ENCODE results near the gene GMEB2.
"Not testable (repeated sequence)": the region's sequence is repeated elsewhere in the genome, so short reads cannot be mapped to it uniquely, and the experiment has no call there.

GMEB2 gene

GRCh38 chr20:63626424-63627128, at the start of gene GMEB2:
Gene GMEB2, minus strand, starts transcription at chr20:63627101. Its CDS starts 7,704 bp downstream, at chr20:63619397.
- no peak for DNase-seq (ENCODE audit: low read depth)

GRCh38 chr20:63675681-63676368, 48.9 kb upstream of the GMEB2 start:
- no peak for DNase-seq (ENCODE audit: low read depth)

- no peak for DNase-seq (ENCODE audit: low read depth)
Observed at GRCh38 chr20:63673951-63674350, 47.0 kb upstream of the GMEB2 start.

GRCh38 chr20:63672666-63673065, 45.8 kb upstream of the GMEB2 start:
- no peak for DNase-seq (ENCODE audit: low read depth)

- not testable (repeated sequence) for DNase-seq (ENCODE audit: low read depth)
Observed at GRCh38 chr20:63671695-63672094, 44.8 kb upstream of the GMEB2 start.

GRCh38 chr20:63668351-63668750, 41.5 kb upstream of the GMEB2 start:
- no peak for DNase-seq (ENCODE audit: low read depth)

GRCh38 chr20:63667858-63668257, 41.0 kb upstream of the GMEB2 start:
- no peak for DNase-seq (ENCODE audit: low read depth)

GRCh38 chr20:63665708-63666107, 38.8 kb upstream of the GMEB2 start:
- no peak for DNase-seq (ENCODE audit: low read depth)

GRCh38 chr20:63664861-63665594, 38.1 kb upstream of the GMEB2 start:
- DNase-seq (ENCODE audit: low read depth), result no peak

GRCh38 chr20:63664143-63664851, 37.4 kb upstream of the GMEB2 start:
- DNase-seq (ENCODE audit: low read depth), result no peak

GRCh38 chr20:63663332-63664066, 36.6 kb upstream of the GMEB2 start:
- no peak for DNase-seq (ENCODE audit: low read depth)

GRCh38 chr20:63662813-63663189, 35.9 kb upstream of the GMEB2 start:
- no peak for DNase-seq (ENCODE audit: low read depth)

- no peak for DNase-seq (ENCODE audit: low read depth)
Observed at GRCh38 chr20:63661959-63662812, 35.3 kb upstream of the GMEB2 start.

- DNase-seq (ENCODE audit: low read depth), result no peak
Observed at GRCh38 chr20:63661108-63661507, 34.2 kb upstream of the GMEB2 start.

GRCh38 chr20:63660622-63661021, 33.7 kb upstream of the GMEB2 start:
- DNase-seq (ENCODE audit: low read depth), result no peak

- not testable (repeated sequence) for DNase-seq (ENCODE audit: low read depth)
Observed at GRCh38 chr20:63660174-63660573, 33.3 kb upstream of the GMEB2 start.

- DNase-seq (ENCODE audit: low read depth), result no peak
Observed at GRCh38 chr20:63659370-63659769, 32.5 kb upstream of the GMEB2 start.

GRCh38 chr20:63658749-63659187, 31.9 kb upstream of the GMEB2 start:
- no peak for DNase-seq (ENCODE audit: low read depth)

GRCh38 chr20:63657937-63658748, 31.2 kb upstream of the GMEB2 start, which contains the start of gene RTEL1:
Gene RTEL1, plus strand, starts transcription at chr20:63658312. Its CDS starts 1,091 bp downstream, at chr20:63659403.
- DNase-seq (ENCODE audit: low read depth), result peak; percentile 92

Data from stimulated activated CD8-positive, alpha-beta memory T cell treated with anti-CD3 and anti-CD28 coated beads, Interleukin-15, amount 100 ng/mL, for 24 hours (primary cell).